CD4-positive, alpha-beta T cell treated with Interferon gamma for 1 hour (primary cell): Measurements from ENCODE around the gene PDE4A.
"Not testable (repeated sequence)": the region's sequence is repeated elsewhere in the genome, so short reads cannot be mapped to it uniquely, and the experiment has no call there.

ENCODE experiments used
- DNase-seq: peaks from one replicate; pipeline ENCODE4 v3.0.0-alpha.2; 2020

PDE4A gene

GRCh38 chr19:10420444-10421239 is at the start of gene PDE4A:
Gene PDE4A (plus strand): TSS chr19:10420538. CDS start chr19:10420765, 227 bp downstream.
- peak; percentile 64 for DNase-seq

GRCh38 chr19:10372690-10373089 is 47.6 kb upstream of the PDE4A start:
- DNase-seq, result peak; percentile 53

DNA sequence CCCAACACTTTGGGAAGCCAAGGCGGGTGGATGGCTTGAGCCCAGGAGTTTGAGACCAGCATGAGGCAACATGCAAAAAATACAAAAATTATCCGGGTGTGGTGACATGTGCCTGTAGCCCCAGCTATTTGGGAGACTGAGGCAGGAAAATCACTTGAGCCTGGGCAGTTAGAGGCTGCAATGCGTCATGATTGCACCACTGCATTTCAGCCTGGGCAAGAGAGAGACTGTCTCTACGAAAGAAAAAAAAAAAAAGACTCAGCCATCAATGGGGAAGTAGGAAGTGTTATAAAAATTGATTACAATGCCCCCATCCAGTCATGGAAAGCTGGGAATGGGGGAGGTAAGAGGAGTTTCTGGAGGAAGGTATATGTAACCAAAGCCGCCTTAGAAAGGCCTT is 45.4 kb upstream of the PDE4A start:
- DNase-seq, result no peak

DNA sequence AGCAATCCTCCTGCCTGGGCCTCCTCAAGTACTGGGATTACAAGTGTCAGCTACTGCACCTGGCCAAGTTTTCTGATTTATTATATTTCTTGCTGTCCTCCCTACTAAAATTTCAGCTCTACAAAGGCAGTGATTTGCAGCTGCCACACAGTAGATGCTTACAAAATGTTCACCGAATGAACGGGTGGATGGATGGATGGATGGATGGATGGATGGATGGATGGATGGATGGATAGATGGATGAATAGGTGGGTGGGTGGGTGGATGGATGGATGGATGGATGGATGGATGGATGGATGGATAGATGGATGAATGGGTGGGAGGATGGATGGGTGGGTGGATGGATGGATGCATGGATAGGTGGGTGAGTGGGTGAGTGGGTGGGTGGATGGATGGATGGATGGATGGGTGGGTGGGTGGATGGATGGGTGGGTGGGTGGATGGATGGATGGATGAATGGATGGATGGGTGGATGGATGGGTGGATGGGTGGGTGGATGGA is 43.1 kb upstream of the PDE4A start:
- not testable (repeated sequence) for DNase-seq

- DNase-seq, result no peak
These were observed 42.2 kb upstream of the PDE4A start for GRCh38 chr19:10378124-10378523.

- DNase-seq, result no peak
These were observed 40.4 kb upstream of the PDE4A start for GRCh38 chr19:10379880-10380312.

DNA sequence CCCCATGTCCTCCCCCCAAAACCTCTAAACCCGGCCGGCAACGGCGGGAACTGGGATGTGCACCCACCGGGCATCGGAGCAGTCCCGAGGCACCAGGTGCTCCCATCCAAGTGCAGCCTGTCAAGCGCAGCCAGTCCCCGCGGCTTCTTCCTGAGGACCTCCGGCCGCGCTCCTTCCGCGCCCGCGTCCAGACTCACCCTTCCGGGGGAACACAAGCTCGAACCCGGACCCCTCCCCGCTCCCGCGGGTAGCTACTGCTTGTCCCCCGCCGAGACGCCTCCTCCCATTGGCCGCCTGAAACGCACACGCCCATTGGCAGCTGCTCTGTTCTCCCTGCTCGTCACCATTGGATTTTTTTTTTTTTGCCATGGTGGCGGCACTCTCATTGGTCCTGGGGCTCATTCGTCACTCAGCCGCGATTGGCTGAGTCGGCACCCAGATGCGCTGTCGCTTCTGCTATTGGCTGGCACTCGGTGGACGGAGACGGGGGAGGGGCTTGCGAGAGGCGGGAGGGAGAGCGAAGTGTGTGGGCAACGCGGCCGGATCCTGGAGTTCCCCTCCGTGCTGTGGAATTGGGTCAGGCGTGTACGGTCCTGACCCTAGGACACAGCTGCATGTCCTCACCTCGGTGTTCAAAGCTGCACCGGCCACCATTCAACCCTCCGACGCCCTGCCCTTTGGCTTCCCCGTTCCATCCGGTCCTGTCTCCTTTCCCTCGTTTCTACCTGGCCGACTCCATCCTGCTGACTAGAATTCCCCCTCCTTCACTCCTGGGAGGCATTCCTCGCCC is 39.8 kb upstream of the PDE4A start, which contains the start of gene TYK2:
TSS of gene TYK2 (minus strand) at position 260 of the 790 bp plus-strand sequence. CDS start 2,166 bp downstream, outside the sequence.
- DNase-seq, result peak; percentile 97

GRCh38 chr19:10383223-10383499 is 37.2 kb upstream of the PDE4A start:
- DNase-seq, result not testable (repeated sequence)

DNA sequence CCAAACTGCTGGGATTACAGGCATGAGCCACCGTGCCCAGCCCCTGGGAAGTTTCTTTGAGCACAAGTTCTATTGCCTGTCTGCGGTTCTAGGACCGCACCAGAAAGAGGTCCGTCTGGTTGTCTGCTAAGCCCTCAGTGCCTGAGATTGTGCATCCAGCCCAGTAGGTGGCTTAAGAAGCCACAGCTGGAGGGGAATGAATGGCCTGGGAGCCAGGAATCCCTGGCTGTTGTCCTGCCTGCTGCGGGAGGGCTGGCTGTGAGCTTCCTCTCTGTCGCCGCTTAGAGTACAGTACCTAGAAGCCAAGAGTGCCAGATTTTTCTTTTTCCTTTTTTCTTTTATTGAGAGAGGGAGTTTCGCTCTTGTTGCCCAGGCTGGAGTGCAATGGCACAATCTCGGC is 35.8 kb upstream of the PDE4A start:
- DNase-seq, result no peak

- peak; percentile 72 for DNase-seq
These were observed 31.4 kb upstream of the PDE4A start for GRCh38 chr19:10388957-10389356.

DNA sequence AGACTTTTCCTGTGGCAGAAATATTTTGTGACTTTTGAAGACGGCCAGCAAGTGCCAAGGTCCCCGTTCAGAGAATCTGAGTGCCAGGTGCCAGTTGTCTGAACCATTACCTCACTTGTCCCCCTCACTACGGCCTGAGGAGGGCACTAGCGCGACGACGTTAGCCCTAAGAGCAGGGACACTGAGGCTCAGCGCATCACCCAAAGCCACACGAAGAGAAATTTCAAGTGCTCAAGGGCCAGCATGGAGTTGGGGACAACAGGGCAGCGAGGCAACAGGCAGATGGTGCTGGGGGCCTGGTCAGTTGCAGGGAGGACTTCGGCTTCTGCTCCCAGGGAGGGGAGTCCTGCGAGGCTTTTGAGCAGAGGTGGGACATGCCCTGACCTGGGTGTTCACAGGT is 30.5 kb upstream of the PDE4A start:
- DNase-seq, result no peak

DNA sequence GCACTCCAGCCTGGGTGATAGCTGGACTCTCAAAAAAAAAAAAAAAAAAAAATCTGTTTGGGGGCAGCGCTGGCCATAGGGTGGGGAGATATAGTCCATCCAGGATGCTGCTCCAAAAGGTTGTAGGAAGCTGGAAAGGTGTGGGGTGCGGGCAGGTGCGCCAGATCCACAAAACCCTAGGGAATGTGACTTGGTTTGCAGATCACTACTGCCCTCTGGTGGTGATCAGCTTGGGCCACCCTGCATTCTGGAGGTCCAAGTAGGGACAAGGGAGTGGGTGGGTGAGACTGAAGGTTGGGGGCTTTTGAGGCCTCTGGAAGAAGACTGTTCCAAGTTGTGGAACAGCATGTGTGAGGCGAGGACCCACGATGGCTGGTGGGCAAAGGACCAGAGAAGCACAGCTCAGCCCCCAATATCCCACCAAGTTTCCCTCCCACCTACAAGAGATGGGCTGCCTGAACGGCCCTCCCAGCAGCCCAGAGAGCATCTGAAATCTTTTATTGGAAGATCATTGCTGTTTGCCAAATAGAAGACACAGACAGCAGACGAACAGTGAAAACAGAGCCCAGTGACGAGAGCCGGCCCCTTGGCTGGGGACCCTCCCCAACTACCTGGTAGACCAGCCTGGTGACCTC is 29.6 kb upstream of the PDE4A start:
- DNase-seq, result peak; percentile 61

- no peak for DNase-seq
These were observed 28.2 kb upstream of the PDE4A start for GRCh38 chr19:10392120-10392519.

DNA sequence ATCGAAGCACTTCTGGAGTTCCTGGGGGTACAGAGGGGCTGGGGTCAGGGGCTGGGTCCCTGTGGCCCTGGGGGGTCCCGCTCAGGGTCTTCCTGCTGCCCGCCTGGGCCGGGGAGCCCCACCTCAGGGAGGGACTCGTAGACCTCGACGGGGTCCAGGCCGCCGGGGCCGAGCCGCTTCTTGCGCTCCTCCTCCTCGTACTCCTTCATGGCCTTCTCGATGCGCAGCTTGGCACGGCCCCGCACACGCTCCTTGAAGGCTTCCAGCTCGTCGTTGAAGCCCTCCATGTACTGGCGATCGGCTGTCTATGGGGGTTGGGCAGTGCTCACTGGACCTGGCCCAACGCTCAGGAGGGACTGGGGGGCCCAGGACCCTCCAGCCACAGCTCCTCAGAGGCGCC is 27.2 kb upstream of the PDE4A start:
- DNase-seq, result no peak

DNA sequence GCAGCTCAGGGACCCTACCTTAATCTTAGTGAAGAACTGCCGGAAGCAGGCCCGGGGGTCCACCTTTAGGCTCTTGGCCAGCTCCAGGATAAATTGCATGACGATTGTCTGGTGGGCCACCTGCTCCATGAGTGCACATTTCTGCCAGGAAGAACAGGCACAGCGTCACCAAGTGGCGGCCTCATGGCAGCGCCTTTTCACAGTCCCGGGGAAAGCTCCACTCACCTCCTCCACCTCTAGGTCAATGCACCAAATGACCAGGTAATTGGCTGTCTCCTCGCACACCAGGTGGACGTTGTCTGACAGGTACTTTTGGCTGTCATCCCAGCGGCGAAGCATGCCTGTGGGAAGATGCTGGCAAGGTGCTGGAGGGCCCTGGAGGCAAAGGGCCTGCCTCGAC is 25.3 kb upstream of the PDE4A start:
- DNase-seq, result no peak

DNA sequence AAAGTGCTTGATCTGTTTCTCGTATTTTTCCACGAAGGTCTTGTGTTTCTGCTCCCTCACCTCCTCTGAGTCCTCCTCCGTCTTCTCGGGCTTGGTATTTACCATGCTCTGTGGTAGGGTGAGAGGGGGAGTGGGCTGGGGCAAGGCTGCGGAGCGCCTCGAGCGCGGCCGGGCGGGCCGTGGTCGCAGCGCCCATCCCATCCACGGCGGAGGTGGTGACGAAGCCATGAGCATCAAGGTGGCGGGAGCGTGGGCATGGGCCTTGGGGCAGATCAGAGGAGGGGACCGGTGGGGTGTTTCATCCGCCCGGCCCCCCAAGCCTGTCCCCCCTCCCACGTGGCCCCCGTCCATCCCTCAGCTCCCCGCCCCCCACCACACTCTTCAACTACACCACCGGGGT is 24.9 kb upstream of the PDE4A start:
- DNase-seq, result no peak

- DNase-seq, result no peak
These were observed 24.4 kb upstream of the PDE4A start for GRCh38 chr19:10395917-10396316.

GRCh38 chr19:10398819-10399218 is 21.5 kb upstream of the PDE4A start:
- DNase-seq, result no peak

- DNase-seq, result not testable (repeated sequence)
These were observed 21.0 kb upstream of the PDE4A start for GRCh38 chr19:10399340-10399739.

DNA sequence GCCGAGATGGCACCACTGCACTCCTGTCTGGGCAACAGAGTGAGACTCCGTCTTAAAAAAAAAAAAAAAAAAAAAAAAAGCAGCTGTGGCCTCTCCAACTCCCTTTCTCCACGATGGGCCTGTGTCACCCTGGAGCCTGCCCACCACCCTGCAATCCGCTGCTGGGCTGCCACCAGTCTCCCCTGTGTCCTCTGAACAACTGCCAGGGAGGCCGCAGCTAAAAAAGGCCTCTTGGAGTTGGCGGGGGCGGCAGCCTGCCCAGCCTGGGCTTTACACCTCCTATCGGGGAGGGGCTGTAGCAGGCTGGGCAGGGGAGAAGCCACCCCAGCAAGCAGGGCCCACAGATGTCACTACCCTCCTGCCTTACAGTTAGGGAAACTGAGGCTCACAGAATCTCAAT is 20.5 kb upstream of the PDE4A start:
- DNase-seq, result no peak

DNA sequence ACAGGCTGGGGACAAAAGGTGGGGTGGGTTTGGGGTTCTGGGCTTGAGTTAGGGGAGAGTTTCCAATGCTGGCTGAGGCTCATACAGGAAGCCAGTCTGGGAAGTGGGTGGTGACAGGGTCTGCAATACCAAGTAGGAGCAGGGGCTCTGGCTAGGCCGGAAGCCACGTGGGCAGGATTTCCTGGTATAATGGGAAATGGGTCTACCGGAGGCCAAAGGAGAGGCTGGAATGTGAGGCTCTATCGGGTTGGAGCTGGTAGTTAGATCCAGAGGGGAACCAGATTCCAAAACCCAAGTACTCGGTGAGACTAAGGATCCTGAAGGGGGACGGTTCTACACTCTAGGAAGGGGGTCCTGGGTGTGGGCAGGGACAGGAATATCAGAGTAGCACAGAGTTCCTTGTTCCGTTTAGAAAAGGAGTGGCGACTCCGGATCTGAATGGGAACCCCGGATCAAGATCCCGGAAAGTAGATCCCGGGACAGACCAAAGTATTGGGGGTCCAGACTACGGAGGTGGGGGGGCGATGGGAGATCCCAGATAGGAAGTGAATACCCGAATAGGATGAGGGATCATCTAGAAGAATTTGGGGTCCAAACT is 17.8 kb upstream of the PDE4A start:
- no peak for DNase-seq

- DNase-seq, result peak; percentile 97
These were observed 17.0 kb upstream of the PDE4A start, which contains the start of gene CDC37 for GRCh38 chr19:10403137-10404021. Gene CDC37 (minus strand): TSS chr19:10403542. CDS start chr19:10403479, 63 bp downstream.
